ENCODE results near the gene GP1BB. TPM values are rescaled to one million over a fixed set of nuclear protein-coding genes. Genes with fewer than 3 reads are reported as not detected.

Gene GP1BB
- total RNA-seq, 2 donors from 2014 or later, result 0.48 to 0.62 TPM

DNA sequence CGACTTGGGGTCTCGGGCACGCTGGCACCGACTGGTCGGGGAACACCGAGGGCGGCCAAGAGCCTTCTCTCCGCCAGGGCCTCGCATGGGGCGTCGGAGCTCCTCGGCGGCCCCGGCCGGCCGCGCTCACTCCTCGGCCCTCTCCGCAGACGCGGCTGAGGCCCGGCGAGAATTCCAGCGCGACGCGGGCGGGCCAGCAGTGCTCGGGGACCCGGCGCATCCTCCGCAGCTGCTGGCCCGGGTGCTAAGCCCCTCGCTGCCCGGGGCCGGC is 42.8 kb downstream of the GP1BB start:
- H3K4me3 Mint-ChIP-seq, result no peak overlapping the region

DNA sequence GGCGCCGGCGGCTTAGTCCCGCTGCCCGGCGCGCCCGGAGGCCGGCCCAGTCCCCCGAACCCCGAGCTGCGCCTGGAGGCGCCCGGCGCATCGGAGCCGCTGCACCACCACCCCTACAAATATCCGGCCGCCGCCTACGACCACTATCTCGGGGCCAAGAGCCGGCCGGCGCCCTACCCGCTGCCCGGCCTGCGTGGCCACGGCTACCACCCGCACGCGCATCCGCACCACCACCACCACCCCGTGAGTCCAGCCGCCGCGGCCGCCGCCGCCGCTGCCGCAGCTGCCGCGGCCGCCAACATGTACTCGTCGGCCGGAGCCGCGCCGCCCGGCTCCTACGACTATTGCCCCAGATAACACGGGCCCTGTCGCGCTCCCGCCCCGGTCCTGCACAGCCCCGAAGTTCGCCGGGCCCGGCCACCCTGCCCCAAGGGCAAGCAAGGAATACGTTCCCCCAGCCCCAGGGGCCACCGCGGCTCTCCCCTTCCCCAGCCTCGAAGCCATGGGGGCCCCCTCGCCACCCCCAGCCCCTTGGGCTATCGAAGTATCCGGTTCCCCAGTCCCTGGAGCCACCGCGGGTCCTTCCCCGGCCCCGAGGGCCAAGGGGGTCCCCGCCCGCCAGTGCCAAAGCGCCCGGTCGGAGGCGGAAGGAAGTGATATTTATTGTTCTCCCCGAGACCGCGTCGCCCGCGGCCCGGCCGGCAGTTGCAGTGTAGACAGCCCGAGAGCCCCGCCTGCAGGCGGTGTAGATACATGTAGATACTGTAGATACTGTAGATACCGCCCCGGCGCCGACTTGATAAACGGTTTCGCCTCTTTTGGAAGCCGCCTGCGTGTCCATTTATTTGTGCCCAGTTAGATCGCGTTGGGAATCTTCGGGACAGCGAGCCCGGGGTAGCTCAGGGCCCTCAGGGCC is 43.4 kb downstream of the GP1BB start:
- H3K36me3 Mint-ChIP-seq (ENCODE audit: low read depth), result no peaks in the 10 kb centered on the region
- peaks cover 1% of the 10 kb centered on the region for H3K4me1 Mint-ChIP-seq
- no peak overlapping the region for H3K27ac ChIP-seq (ENCODE audit: low read depth, low read length)
- peaks cover 100% of the 10 kb centered on the region for H3K27me3 ChIP-seq (ENCODE audit: control insufficient read depth, insufficient read depth, low read length, poor library complexity, severe bottlenecking)
- no peaks in the 10 kb centered on the region for H3K4me1 ChIP-seq (ENCODE audit: control insufficient read depth, insufficient read depth, low read length)
- no peaks in the 10 kb centered on the region for H3K9me3 ChIP-seq (ENCODE audit: control insufficient read depth, low read length)
- H3K36me3 ChIP-seq (ENCODE audit: control insufficient read depth, insufficient read depth, low read length), result no peaks in the 10 kb centered on the region
- H3K27ac Mint-ChIP-seq, result no peak overlapping the region
- 4 to 6% methylated on average over 40 to 103 of the region's 103 CpGs for WGBS, 2 experiments (ENCODE audit: insufficient coverage in 1 of 2, insufficient read length in 1 of 2)
- H3K4me3 Mint-ChIP-seq, result no peak overlapping the region
- peak; percentile 73 for TF ChIP-seq CTCF (conservative IDR thresholded peaks at IDR 0.05)
- no peak overlapping the region for H3K4me3 ChIP-seq (ENCODE audit: low read length)
- no peaks in the 10 kb centered on the region for H3K9me3 Mint-ChIP-seq
- DNase-seq, result peak; percentile 80
- H3K27me3 Mint-ChIP-seq (ENCODE audit: insufficient read depth), result peaks cover 89% of the 10 kb centered on the region
- no peak overlapping the region for H3K9ac ChIP-seq (ENCODE audit: extremely low read depth, low read length, poor library complexity, severe bottlenecking)

More for the DNA sequence above, 42.8 kb downstream of the GP1BB start:
- Histone ChIP-seq H3K9me3 (ENCODE audit: control insufficient read depth, low read length) (no peaks in the 10 kb centered on the region), H3K27me3 (ENCODE audit: control insufficient read depth, insufficient read depth, low read length, poor library complexity, severe bottlenecking) (peaks cover 100% of the 10 kb centered on the region), H3K27ac (ENCODE audit: low read depth, low read length) (no peak overlapping the region), H3K4me1 (ENCODE audit: control insufficient read depth, insufficient read depth, low read length) (no peaks in the 10 kb centered on the region), H3K4me3 (ENCODE audit: low read length) (no peak overlapping the region), H3K9ac (ENCODE audit: extremely low read depth, low read length, poor library complexity, severe bottlenecking) (no peak overlapping the region), H3K36me3 (ENCODE audit: control insufficient read depth, insufficient read depth, low read length) (no peaks in the 10 kb centered on the region)
- no peak for DNase-seq
- H3K27ac Mint-ChIP-seq, result no peak overlapping the region
- WGBS, 2 experiments (ENCODE audit: insufficient coverage in 1 of 2, insufficient read length in 1 of 2), result 0 to 2% methylated on average over 21 to 36 of the region's 36 CpGs
- H3K27me3 Mint-ChIP-seq (ENCODE audit: insufficient read depth), result peaks cover 90% of the 10 kb centered on the region
- H3K36me3 Mint-ChIP-seq (ENCODE audit: low read depth), result no peaks in the 10 kb centered on the region
- no peak for TF ChIP-seq CTCF (conservative IDR thresholded peaks at IDR 0.05)
- H3K9me3 Mint-ChIP-seq, result no peaks in the 10 kb centered on the region
- H3K4me1 Mint-ChIP-seq, result peaks cover 1% of the 10 kb centered on the region

GRCh38 chr22:19767427-19768341 is 44.3 kb downstream of the GP1BB start:
- Histone ChIP-seq H3K36me3 (ENCODE audit: control insufficient read depth, insufficient read depth, low read length) (no peaks in the 10 kb centered on the region), H3K27me3 (ENCODE audit: control insufficient read depth, insufficient read depth, low read length, poor library complexity, severe bottlenecking) (peaks cover 100% of the 10 kb centered on the region), H3K27ac (ENCODE audit: low read depth, low read length) (no peak overlapping the region), H3K9ac (ENCODE audit: extremely low read depth, low read length, poor library complexity, severe bottlenecking) (no peak overlapping the region), H3K4me3 (ENCODE audit: low read length) (no peak overlapping the region), H3K4me1 (ENCODE audit: control insufficient read depth, insufficient read depth, low read length) (no peaks in the 10 kb centered on the region), H3K9me3 (ENCODE audit: control insufficient read depth, low read length) (no peaks in the 10 kb centered on the region)
- peaks cover 86% of the 10 kb centered on the region for H3K27me3 Mint-ChIP-seq (ENCODE audit: insufficient read depth)
- H3K4me3 Mint-ChIP-seq, result no peak overlapping the region
- no peak overlapping the region for H3K27ac Mint-ChIP-seq
- no peaks in the 10 kb centered on the region for H3K9me3 Mint-ChIP-seq
- DNase-seq, result peak; percentile 72
- TF ChIP-seq CTCF (conservative IDR thresholded peaks at IDR 0.05), result no peak
- H3K36me3 Mint-ChIP-seq (ENCODE audit: low read depth), result no peaks in the 10 kb centered on the region
- WGBS, 2 experiments (ENCODE audit: insufficient coverage in 1 of 2, insufficient read length in 1 of 2), result 27 to 40% methylated on average over 21 to 35 of the region's 35 CpGs
- H3K4me1 Mint-ChIP-seq, result peaks cover 1% of the 10 kb centered on the region
